NCI-H748 (cell line): ENCODE data around the gene OR4D6.
"Not testable (repeated sequence)": the region's sequence is repeated elsewhere in the genome, so short reads cannot be mapped to it uniquely, and the experiment has no call there.

Source experiments
- DNase-seq: peaks from one replicate; lab custom pipeline; 2025; ENCODE audit not compliant: unreplicated experiment; lab: John Stamatoyannopoulos, UW

Gene OR4D6

GRCh38 chr11:59456661-59457060, at the start of gene OR4D6:
Gene OR4D6 (plus strand): TSS chr11:59456961. CDS start chr11:59456961, 0 bp downstream.
- DNase-seq, result no peak

- no peak for DNase-seq
These were observed 43.1 kb upstream of the OR4D6 start for GRCh38 chr11:59413646-59414045.

- DNase-seq, result no peak
These were observed 41.6 kb upstream of the OR4D6 start for GRCh38 chr11:59415111-59415510.

GRCh38 chr11:59416613-59417012, 40.1 kb upstream of the OR4D6 start:
- DNase-seq, result no peak

GRCh38 chr11:59417023-59417422, 39.7 kb upstream of the OR4D6 start:
- no peak for DNase-seq

GRCh38 chr11:59418156-59418555, 38.6 kb upstream of the OR4D6 start:
- no peak for DNase-seq

- no peak for DNase-seq
These were observed 32.9 kb upstream of the OR4D6 start for GRCh38 chr11:59423835-59424234.

GRCh38 chr11:59425131-59425530, 31.6 kb upstream of the OR4D6 start:
- DNase-seq, result no peak

- peak; percentile 73 for DNase-seq
These were observed 30.2 kb upstream of the OR4D6 start, which contains the start of gene OR5A2 for GRCh38 chr11:59426361-59427067. Gene OR5A2 (minus strand): TSS chr11:59426413. CDS start chr11:59422953, 3,460 bp downstream.

- no peak for DNase-seq
These were observed 29.7 kb upstream of the OR4D6 start for GRCh38 chr11:59427068-59427382.

- DNase-seq, result peak; percentile 58
These were observed 26.7 kb upstream of the OR4D6 start for GRCh38 chr11:59429924-59430516.

- DNase-seq, result no peak
These were observed 20.6 kb upstream of the OR4D6 start, which contains the start of gene OR5A1 for GRCh38 chr11:59436169-59436568. Gene OR5A1 (plus strand): TSS chr11:59436469. CDS start chr11:59443169, 6,700 bp downstream.

GRCh38 chr11:59437770-59438169, 19.0 kb upstream of the OR4D6 start:
- DNase-seq, result peak; percentile 32

GRCh38 chr11:59445624-59446023, 11.1 kb upstream of the OR4D6 start:
- not testable (repeated sequence) for DNase-seq

GRCh38 chr11:59448484-59448883, 8.3 kb upstream of the OR4D6 start:
- no peak for DNase-seq

- DNase-seq, result no peak
These were observed 3.2 kb downstream of the OR4D6 start for GRCh38 chr11:59459916-59460315.

- no peak for DNase-seq
These were observed 6.5 kb downstream of the OR4D6 start for GRCh38 chr11:59463190-59463641.

GRCh38 chr11:59473015-59473414, 16.3 kb downstream of the OR4D6 start, which contains the start of gene OR4D10:
Gene OR4D10 (plus strand): TSS chr11:59473315. CDS start chr11:59477430, 4,115 bp downstream.
- no peak for DNase-seq

- DNase-seq, result no peak
These were observed 18.4 kb downstream of the OR4D6 start for GRCh38 chr11:59475176-59475575.

GRCh38 chr11:59479906-59480305, 23.1 kb downstream of the OR4D6 start:
- no peak for DNase-seq

- DNase-seq, result no peak
These were observed 23.6 kb downstream of the OR4D6 start for GRCh38 chr11:59480359-59480758.

GRCh38 chr11:59501931-59502330, 45.2 kb downstream of the OR4D6 start:
- no peak for DNase-seq
